ENCODE data around the gene STRA8. TPM values are rescaled to one million over a fixed set of nuclear protein-coding genes. Genes with fewer than 3 reads are reported as not detected.

Gene STRA8
- total and polyA plus RNA-seq, 2 of the 13 experiments (the other 11 are each of a cell fraction or from before 2014, with no cell fraction given) = not detected

DNA sequence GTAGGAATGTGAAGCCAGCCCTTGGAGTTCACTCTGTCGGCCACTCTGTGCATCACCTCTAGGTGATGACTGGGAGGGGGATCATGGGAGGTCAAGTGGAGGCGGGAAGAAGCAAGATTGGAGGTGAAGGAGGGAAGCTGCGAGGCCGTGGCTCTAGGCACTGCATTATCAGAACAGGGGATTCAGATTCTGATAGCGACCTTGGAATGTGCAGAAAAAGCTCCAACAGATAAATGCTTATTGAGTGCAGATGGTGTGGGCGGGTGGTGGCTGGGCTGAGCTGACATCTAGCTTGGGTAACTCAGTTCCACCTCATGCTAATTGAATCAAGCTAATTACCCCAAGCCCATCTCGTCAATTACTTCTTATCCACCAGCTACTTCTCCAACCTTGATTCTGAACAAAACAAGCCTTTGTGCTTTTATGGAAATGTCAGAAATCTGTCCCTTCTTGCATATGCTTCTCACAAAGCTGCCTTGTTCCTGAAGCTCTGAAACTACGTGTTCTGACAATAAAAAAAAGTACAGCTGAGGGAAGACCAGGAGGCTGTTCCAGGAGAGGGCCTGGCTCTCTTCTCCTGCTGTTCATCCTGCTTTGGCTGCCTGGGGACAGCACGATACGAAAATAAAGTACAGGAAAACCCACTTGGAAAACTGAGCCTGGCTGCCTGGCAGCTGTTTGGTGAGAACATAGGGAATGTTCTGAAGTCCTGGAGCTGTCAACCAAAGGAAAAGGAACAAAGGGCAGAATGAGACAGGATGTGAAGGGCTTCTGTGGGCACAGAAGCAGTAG lies 27.5 kb downstream of the STRA8 start:
- H4K20me1 ChIP-seq (ENCODE audit: insufficient read depth, low read length) = no peaks in the 10 kb centered on the region
- ChIA-PET POLR2A (no interaction called here), CTCF (ENCODE audit: low intra/inter-chr PET ratio, low total read pairs) (no interaction called here)
- no peak overlapping the region for H3K9ac ChIP-seq (ENCODE audit: insufficient read depth, low read depth, low read length)
- in situ Hi-C loops (cut with HindIII; ENCODE audit: extremely low pct_ligation_motif_present, low pct_unique_long_range_greater_than_20kb) (no loop called here), intact Hi-C loops (cut with micrococcal nuclease; ENCODE audit: unreplicated experiment) (no loop called here)
- no peak overlapping the region for H3K27ac ChIP-seq (ENCODE audit: extremely low read length, insufficient read depth, low read length)
- H3K9me3 ChIP-seq (ENCODE audit: low read length) = peaks cover 5% of the 10 kb centered on the region; the same call in 1 of the 2 replicates
- TF ChIP-seq NPAS2 (CRISPR knock-in tag; IDR thresholded peaks at IDR 0.05; ENCODE audit: borderline replicate concordance) (no peak), HHEX (CRISPR knock-in tag; IDR thresholded peaks at IDR 0.05) (no peak), FOXA3 (CRISPR knock-in tag; IDR thresholded peaks at IDR 0.05) (no peak), HOXA7 (CRISPR knock-in tag; IDR thresholded peaks at IDR 0.05) (no peak), ZSCAN21 (CRISPR knock-in tag; IDR thresholded peaks at IDR 0.05; ENCODE audit: borderline replicate concordance) (no peak), SNRNP70 (IDR thresholded peaks at IDR 0.05; ENCODE audit: low read depth, low read length) (no peak), ELF4 (CRISPR knock-in tag; IDR thresholded peaks at IDR 0.05; ENCODE audit: borderline replicate concordance) (no peak), MAFG (CRISPR knock-in tag; IDR thresholded peaks at IDR 0.05) (no peak), ZNF446 (CRISPR knock-in tag; IDR thresholded peaks at IDR 0.05) (no peak)
- TF ChIP-seq, protein P1, sequence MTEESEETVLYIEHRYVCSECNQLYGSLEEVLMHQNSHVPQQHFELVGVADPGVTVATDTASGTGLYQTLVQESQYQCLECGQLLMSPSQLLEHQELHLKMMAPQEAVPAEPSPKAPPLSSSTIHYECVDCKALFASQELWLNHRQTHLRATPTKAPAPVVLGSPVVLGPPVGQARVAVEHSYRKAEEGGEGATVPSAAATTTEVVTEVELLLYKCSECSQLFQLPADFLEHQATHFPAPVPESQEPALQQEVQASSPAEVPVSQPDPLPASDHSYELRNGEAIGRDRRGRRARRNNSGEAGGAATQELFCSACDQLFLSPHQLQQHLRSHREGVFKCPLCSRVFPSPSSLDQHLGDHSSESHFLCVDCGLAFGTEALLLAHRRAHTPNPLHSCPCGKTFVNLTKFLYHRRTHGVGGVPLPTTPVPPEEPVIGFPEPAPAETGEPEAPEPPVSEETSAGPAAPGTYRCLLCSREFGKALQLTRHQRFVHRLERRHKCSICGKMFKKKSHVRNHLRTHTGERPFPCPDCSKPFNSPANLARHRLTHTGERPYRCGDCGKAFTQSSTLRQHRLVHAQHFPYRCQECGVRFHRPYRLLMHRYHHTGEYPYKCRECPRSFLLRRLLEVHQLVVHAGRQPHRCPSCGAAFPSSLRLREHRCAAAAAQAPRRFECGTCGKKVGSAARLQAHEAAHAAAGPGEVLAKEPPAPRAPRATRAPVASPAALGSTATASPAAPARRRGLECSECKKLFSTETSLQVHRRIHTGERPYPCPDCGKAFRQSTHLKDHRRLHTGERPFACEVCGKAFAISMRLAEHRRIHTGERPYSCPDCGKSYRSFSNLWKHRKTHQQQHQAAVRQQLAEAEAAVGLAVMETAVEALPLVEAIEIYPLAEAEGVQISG (CRISPR knock-in tag; IDR thresholded peaks at IDR 0.05) = no peak
- DNase-seq (ENCODE audit: low spot score) (no peak), ATAC-seq (no peak), FAIRE-seq (no peak)
- WGBS (ENCODE audit: low lambda C conversion rate) = 27% methylated on average over 8 of the region's 10 CpGs
- H3K4me1 ChIP-seq (ENCODE audit: insufficient read depth, low read length) = peaks cover 50% of the 10 kb centered on the region
- peaks cover 0 to 14% of the 10 kb centered on the region in 2 experiments; a peak in 3 of 5 replicates for H3K27me3 ChIP-seq (ENCODE audit: control insufficient read depth in 1 of 2, insufficient read depth in 2 of 2, low read length in 2 of 2)
- no peaks in the 10 kb centered on the region; a peak in 1 of 5 replicates for H3K36me3 ChIP-seq (replicated peaks in 1 of 2; ENCODE audit: control insufficient read depth in 1 of 2, insufficient read depth in 2 of 2, low read length in 2 of 2)
- no peak overlapping the region for H2AFZ ChIP-seq (ENCODE audit: low read length)
- no TSS peak for BruUV-seq (replicated peaks)
- H3K79me2 ChIP-seq (ENCODE audit: insufficient read depth, low read length) = no peaks in the 10 kb centered on the region
- no peak overlapping the region for H3K4me3 ChIP-seq (replicated peaks in 1 of 3; ENCODE audit: insufficient read depth in 1 of 3, low read depth in 2 of 3, low read length in 3 of 3)
- no peak overlapping the region; the same call in 1 of the 2 replicates for H3K4me2 ChIP-seq (ENCODE audit: low read depth, low read length)
